Measurements from ENCODE around the gene ALKBH3.

Gene ALKBH3

DNA sequence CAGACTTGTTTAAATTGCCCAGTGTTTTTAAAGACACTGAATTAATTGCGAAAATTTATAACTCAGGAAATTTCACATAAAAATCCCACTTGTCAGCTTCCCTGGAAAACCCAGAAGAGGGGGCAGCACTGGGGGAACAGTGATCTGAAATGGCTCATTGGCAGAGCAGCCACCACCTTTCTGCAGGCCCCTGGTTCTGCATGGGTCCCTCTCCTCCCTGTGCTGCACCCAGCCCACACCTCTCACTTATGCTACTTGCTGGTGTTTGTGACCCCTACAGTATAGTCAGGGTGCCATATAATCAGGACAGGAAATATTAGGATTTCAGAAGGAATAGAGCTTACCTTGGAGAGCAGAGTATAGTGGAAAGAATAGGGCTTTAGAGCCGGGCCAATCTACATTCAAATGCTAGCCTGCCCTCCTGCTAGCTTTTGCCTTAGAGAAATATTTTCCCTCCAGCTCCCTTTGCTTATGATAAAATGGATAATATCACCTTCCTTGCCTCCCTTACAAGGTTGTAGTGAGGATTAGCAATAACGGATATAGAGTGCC lies 33.3 kb downstream of the ALKBH3 start:
- H3K4me3 ChIP-seq (ENCODE audit: low read depth, low read length) = no peak overlapping the region
- TF ChIP-seq, protein P1, sequence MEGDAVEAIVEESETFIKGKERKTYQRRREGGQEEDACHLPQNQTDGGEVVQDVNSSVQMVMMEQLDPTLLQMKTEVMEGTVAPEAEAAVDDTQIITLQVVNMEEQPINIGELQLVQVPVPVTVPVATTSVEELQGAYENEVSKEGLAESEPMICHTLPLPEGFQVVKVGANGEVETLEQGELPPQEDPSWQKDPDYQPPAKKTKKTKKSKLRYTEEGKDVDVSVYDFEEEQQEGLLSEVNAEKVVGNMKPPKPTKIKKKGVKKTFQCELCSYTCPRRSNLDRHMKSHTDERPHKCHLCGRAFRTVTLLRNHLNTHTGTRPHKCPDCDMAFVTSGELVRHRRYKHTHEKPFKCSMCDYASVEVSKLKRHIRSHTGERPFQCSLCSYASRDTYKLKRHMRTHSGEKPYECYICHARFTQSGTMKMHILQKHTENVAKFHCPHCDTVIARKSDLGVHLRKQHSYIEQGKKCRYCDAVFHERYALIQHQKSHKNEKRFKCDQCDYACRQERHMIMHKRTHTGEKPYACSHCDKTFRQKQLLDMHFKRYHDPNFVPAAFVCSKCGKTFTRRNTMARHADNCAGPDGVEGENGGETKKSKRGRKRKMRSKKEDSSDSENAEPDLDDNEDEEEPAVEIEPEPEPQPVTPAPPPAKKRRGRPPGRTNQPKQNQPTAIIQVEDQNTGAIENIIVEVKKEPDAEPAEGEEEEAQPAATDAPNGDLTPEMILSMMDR (IDR thresholded peaks at IDR 0.05; ENCODE audit: low read depth, low read length) = no peak

DNA sequence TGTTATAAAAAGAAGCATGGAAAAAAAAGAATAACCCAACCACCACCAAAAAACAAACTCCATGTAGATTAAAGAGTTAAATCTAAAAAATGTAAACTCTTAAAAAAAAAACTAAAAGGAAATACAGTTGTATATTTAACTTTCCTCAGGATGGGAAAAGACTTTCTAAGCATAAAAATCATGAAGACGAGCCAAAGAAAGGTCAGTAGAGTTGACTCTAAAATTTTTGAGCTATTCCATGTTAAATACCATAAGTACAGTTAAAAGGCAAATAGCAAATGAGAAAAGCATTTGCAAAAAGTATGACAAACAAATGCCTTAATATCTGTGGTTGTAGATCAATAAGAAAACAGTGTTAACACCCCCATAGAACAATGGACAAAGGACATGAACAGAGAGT lies 33.8 kb downstream of the ALKBH3 start:
- TF ChIP-seq, protein P1 (IDR thresholded peaks at IDR 0.05; ENCODE audit: low read depth, low read length) = no peak
- H3K4me3 ChIP-seq (ENCODE audit: low read depth, low read length) = no peak overlapping the region

DNA sequence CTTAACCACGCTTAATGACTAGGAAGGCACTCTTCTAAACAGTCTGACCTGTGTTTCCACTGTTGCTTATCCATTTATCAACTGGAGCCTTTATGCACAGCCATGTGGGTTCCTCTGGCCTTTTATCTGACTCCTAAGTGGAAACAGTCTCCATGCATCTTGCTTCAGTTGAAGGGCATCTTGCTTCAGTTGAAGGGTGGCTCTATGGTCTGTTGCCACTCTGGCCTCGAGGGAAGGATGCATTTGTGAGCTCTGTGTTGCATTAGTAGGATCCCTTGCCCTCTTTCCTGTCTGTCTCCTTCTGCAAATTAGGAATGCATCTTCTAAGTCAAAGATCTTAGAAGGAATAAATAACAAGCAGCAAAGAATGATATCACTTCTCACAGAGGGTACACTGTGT lies 36.0 kb downstream of the ALKBH3 start:
- TF ChIP-seq, protein P1 (IDR thresholded peaks at IDR 0.05; ENCODE audit: low read depth, low read length) = no peak

DNA sequence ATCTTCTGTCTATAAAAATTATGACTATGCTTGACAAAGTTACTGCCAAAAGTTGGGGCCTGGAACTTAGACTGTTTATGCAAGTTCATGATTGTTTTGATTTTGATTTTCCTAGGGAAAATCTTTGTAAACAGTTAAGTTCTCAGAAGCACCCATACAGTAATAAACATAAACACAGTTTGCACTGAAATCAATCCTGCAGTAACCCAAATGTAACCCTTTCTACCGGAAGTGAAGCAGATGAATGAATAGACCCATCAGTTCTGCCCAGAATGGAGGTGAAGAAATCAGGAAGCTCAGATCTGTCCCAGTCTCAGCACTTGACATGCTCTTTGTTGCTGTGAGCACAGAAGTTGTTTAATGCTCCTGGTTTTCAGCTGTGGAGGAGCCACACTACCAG lies 37.2 kb downstream of the ALKBH3 start:
- TF ChIP-seq, protein P1 (IDR thresholded peaks at IDR 0.05; ENCODE audit: low read depth, low read length) = no peak
- no peak overlapping the region for H3K4me3 ChIP-seq (ENCODE audit: low read depth, low read length)

More for the DNA sequence above, 36.0 kb downstream of the ALKBH3 start:
- H3K4me3 ChIP-seq (ENCODE audit: low read depth, low read length) = no peak overlapping the region

DNA sequence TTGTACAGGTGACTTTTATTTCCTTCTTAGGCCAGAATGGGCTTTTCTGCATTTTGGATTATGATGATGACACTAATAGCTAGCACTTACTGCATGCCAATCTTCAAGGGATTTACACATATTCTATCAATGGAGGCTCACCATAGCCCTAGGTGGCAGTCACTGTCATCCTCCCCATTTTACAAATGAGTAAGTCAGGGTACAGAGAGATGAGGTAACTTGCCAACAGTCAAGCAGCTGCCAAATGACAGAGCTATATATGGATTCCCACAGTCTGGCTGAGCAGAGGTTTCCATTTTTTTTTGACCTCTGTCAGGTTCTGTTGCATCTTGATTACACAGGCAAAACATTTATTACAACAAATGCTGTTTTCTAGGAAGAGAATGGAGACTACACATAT lies 38.0 kb downstream of the ALKBH3 start:
- TF ChIP-seq, protein P1 (IDR thresholded peaks at IDR 0.05; ENCODE audit: low read depth, low read length) = no peak
- no peak overlapping the region for H3K4me3 ChIP-seq (ENCODE audit: low read depth, low read length)

DNA sequence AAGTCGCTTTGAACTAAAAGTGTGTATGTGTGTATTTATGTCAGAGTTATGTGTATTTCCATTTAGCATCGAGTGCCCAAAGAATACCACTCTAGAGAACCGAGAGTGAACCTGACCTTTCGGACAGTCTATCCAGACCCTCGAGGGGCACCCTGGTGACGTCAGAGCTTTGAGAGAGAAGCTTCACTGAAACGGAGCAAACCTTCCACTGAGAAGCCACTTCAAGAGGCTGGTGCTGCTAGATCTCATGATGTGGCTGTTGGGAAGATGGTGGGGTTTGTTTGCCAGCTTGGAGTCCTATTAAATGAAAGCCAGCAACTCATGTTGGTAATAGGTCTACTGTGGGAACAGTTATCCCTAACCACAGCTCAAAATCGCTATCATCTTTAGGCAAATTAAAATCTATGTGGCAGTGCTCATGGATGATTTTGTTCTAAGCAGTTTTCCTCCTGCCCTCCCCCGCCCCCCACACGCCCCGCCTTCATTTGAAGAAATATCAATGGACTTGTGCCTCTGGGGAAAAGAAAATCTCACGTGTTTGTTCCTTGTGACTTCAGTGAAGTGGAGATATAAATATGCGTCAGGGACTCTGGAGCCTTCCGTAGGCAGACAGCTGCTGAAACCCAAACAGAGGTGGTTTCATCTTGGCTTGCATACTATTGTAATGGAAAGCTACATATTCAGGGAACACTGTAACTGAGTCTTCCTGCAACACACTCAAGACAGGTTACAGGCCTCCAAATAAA lies 39.4 kb downstream of the ALKBH3 start:
- H3K4me3 ChIP-seq (ENCODE audit: low read depth, low read length) = no peak overlapping the region
- TF ChIP-seq, protein P1 (IDR thresholded peaks at IDR 0.05; ENCODE audit: low read depth, low read length) = no peak

DNA sequence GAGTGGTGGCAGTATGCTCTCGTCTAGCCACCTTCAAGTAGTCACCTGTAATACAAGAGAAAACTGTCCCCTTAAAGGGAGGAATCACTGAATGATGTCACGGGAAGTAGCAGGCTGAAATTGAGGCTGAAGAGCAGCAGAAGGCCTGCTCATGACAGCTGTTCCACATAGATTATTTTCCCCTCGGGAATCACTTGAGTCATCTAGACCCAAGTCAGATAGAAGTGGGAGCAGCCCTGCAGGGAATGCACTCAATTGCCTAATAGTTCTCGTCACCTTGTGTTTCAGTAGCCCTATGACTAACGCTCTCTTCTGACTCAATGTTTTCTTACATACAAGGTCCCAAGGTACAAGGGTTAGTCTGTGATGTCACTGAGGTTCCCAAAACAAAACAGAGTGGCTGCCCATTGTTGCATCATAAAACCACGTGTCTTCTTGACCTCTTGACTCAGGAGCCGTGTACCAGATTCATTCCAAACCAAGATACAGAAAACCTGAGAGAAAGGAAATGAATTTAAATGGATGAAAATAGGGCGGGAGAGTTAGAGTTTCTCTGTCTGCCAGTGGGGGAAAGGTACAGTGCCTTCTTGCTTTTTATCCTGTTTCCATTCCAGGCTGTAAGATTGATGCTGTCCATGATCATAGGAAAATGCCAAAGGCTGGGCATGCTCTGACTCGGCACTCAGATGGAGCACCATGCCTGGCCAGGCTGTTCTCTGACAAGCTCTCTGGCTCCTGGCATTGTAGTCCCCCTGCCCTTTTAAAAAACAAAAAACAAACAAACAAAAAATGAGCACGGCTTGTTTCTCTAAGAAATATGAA lies 40.2 kb downstream of the ALKBH3 start:
- TF ChIP-seq, protein P1 (IDR thresholded peaks at IDR 0.05; ENCODE audit: low read depth, low read length) = no peak
- no peak overlapping the region for H3K4me3 ChIP-seq (ENCODE audit: low read depth, low read length)

All from WI38 (cell line).